Fibroblast of mammary gland (primary cell): ENCODE results near the gene CILP.

Source experiments
- DNase-seq: peaks from one replicate; pipeline ENCODE4 v3.0.0-alpha.2; 2010; ENCODE audit warnings: low read depth
- H3K4me3 ChIP-seq: 2 replicates; pipeline ENCODE4 v1.5.1; 2011; ENCODE audit warnings: low read depth, mild to moderate bottlenecking, low read length, moderate library complexity; ENCODE audit not compliant: control insufficient read depth
- CTCF ChIP-seq: conservative IDR thresholded peaks from 2 replicates; pipeline ENCODE4 v1.5.1; 2011; ENCODE audit warnings: low read depth, low read length, inconsistent platforms; ENCODE audit not compliant: control insufficient read depth, insufficient read depth

CILP gene

GRCh38 chr15:65156692-65157091, 54.6 kb downstream of the CILP start:
- no peak for DNase-seq
- TF ChIP-seq CTCF: no peak

GRCh38 chr15:65154720-65155119, 56.6 kb downstream of the CILP start:
- no peak for DNase-seq
- TF ChIP-seq CTCF: no peak
- no peak overlapping the region for H3K4me3 ChIP-seq

More at GRCh38 chr15:65156692-65157091, 54.6 kb downstream of the CILP start:
- H3K4me3 ChIP-seq: no peak overlapping the region

GRCh38 chr15:65147902-65148301, 63.4 kb downstream of the CILP start:
- no peak for TF ChIP-seq CTCF

GRCh38 chr15:65146438-65146837, 64.8 kb downstream of the CILP start:
- no peak for TF ChIP-seq CTCF
- no peak overlapping the region for H3K4me3 ChIP-seq
- no peak for DNase-seq

More at GRCh38 chr15:65147902-65148301, 63.4 kb downstream of the CILP start:
- no peak for DNase-seq
- no peak overlapping the region for H3K4me3 ChIP-seq
